Astrocyte (in vitro differentiated cells and primary cell): Measurements from ENCODE around the gene ASB18. TPM values are rescaled to one million over a fixed set of nuclear protein-coding genes. Genes with fewer than 3 reads are reported as not detected.
"Not testable (repeated sequence)": the region's sequence is repeated elsewhere in the genome, so short reads cannot be mapped to it uniquely, and the experiment has no call there.

ENCODE experiments used
- DNase-seq: peaks from one replicate; pipeline ENCODE4 v3.0.0-alpha.2; 2010; ENCODE audit warnings: low read depth
- FAIRE-seq: peaks from 2 replicates; lab custom pipeline; 2011; peaks lifted over from hg19 to GRCh38; lab: Jason Lieb, UNC
- H2AFZ ChIP-seq: 2 replicates; pipeline ENCODE4 v1.6.0; 2012; ENCODE audit warnings: low read depth, low read length, inconsistent platforms
- H3K27ac ChIP-seq: 2 replicates; pipeline ENCODE4 v1.5.1; 2011; ENCODE audit warnings: low read depth, low read length, inconsistent platforms
- H3K27me3 ChIP-seq: 2 replicates; pipeline ENCODE4 v1.6.0; 2011; ENCODE audit warnings: low read length, inconsistent platforms; ENCODE audit not compliant: insufficient read depth
- H3K36me3 ChIP-seq: 2 replicates; pipeline ENCODE4 v1.5.1; 2011; ENCODE audit warnings: low read length, inconsistent platforms; ENCODE audit not compliant: insufficient read depth
- H3K4me1 ChIP-seq: 2 replicates; pipeline ENCODE4 v1.5.1; 2011; ENCODE audit warnings: low read length, inconsistent platforms; ENCODE audit not compliant: insufficient read depth
- H3K4me2 ChIP-seq: 2 replicates; pipeline ENCODE4 v1.6.0; 2012; ENCODE audit warnings: low read length, inconsistent platforms
- H3K4me3 ChIP-seq: 2 replicates; pipeline ENCODE4 v1.5.1; 2011; ENCODE audit warnings: low read depth, mild to moderate bottlenecking, low read length, inconsistent platforms; ENCODE audit not compliant: insufficient read depth
- H3K79me2 ChIP-seq: 2 replicates; pipeline ENCODE4 v1.6.0; 2012; ENCODE audit warnings: mild to moderate bottlenecking, low read length, inconsistent platforms; ENCODE audit not compliant: insufficient read depth
- H3K9ac ChIP-seq: 2 replicates; pipeline ENCODE4 v1.6.0; 2012; ENCODE audit warnings: mild to moderate bottlenecking, low read length, inconsistent platforms
- H3K9me3 ChIP-seq: 2 replicates; pipeline ENCODE4 v1.5.1; 2012; ENCODE audit warnings: low read depth, mild to moderate bottlenecking, low read length, inconsistent platforms; ENCODE audit not compliant: insufficient read depth
- H4K20me1 ChIP-seq: 2 replicates; pipeline ENCODE4 v1.6.0; 2012; ENCODE audit warnings: low read length, inconsistent platforms; ENCODE audit not compliant: insufficient read depth
- H3K27ac Mint-ChIP-seq: one replicate; pipeline ENCODE4 v1.8.0; 2021; ENCODE audit warnings: mild to moderate bottlenecking, mixed read lengths; ENCODE audit not compliant: unreplicated experiment
- H3K27me3 Mint-ChIP-seq: one replicate; pipeline ENCODE4 v1.8.0; 2021; ENCODE audit warnings: low read depth, mixed read lengths; ENCODE audit not compliant: unreplicated experiment
- H3K36me3 Mint-ChIP-seq: one replicate; pipeline ENCODE4 v1.8.0; 2021; ENCODE audit warnings: low read depth, mixed read lengths; ENCODE audit not compliant: unreplicated experiment
- H3K4me1 Mint-ChIP-seq: one replicate; pipeline ENCODE4 v1.8.0; 2021; ENCODE audit warnings: low read depth, mixed read lengths; ENCODE audit not compliant: unreplicated experiment
- H3K4me3 Mint-ChIP-seq: one replicate; pipeline ENCODE4 v1.8.0; 2021; ENCODE audit warnings: mild to moderate bottlenecking, moderate library complexity, mixed read lengths; ENCODE audit not compliant: unreplicated experiment
- H3K9me3 Mint-ChIP-seq: one replicate; pipeline ENCODE4 v1.8.0; 2021; ENCODE audit warnings: mild to moderate bottlenecking, mixed read lengths; ENCODE audit not compliant: unreplicated experiment
- CTCF ChIP-seq: IDR thresholded peaks from 2 replicates; pipeline ENCODE4 v1.5.1; 2011; ENCODE audit warnings: low read depth, mild to moderate bottlenecking, inconsistent platforms, low read length, moderate library complexity; ENCODE audit not compliant: insufficient read depth
- EZH2 ChIP-seq: IDR thresholded peaks from 2 replicates; pipeline ENCODE4 v1.6.1; 2012; ENCODE audit warnings: mild to moderate bottlenecking, low read length, inconsistent platforms; ENCODE audit not compliant: insufficient read depth
- total RNA-seq: library from RNA; stranded (reverse); gene quantifications from 2 replicates; pipeline ENCODE4 v1.2.1, GENCODE V29; 2021

Gene ASB18
- total RNA-seq, 1 donor from 2014 or later, result not detected

- no peaks in the 10 kb centered on the region for H3K79me2 ChIP-seq
- no peaks in the 10 kb centered on the region for H3K36me3 ChIP-seq
- DNase-seq, result no peak
- no peak overlapping the region for H3K27ac ChIP-seq
- Mint-ChIP-seq H3K27me3 (peaks cover 4% of the 10 kb centered on the region), H3K4me3 (no peak overlapping the region), H3K27ac (no peak overlapping the region), H3K9me3 (peaks cover 32% of the 10 kb centered on the region), H3K4me1 (no peaks in the 10 kb centered on the region), H3K36me3 (no peaks in the 10 kb centered on the region)
- TF ChIP-seq CTCF (no peak), EZH2 (no peak)
- no peaks in the 10 kb centered on the region for H3K27me3 ChIP-seq
- FAIRE-seq, result no peak
- H2AFZ ChIP-seq, result no peak overlapping the region
- no peaks in the 10 kb centered on the region for H3K4me1 ChIP-seq
- no peaks in the 10 kb centered on the region for H4K20me1 ChIP-seq
- no peaks in the 10 kb centered on the region for H3K9me3 ChIP-seq
- no peak overlapping the region for H3K4me3 ChIP-seq
- H3K4me2 ChIP-seq, result no peak overlapping the region
- H3K9ac ChIP-seq, result no peak overlapping the region
Measured at GRCh38 chr2:236273126-236273525, 8.9 kb upstream of the ASB18 start.

- Histone ChIP-seq H3K4me1 (no peaks in the 10 kb centered on the region), H3K9ac (no peak overlapping the region), H3K4me2 (no peak overlapping the region), H3K27ac (no peak overlapping the region), H3K27me3 (no peaks in the 10 kb centered on the region), H3K4me3 (no peak overlapping the region), H3K36me3 (no peaks in the 10 kb centered on the region), H3K79me2 (no peaks in the 10 kb centered on the region), H4K20me1 (no peaks in the 10 kb centered on the region), H3K9me3 (no peaks in the 10 kb centered on the region), H2AFZ (no peak overlapping the region)
- Mint-ChIP-seq H3K9me3 (peaks cover 32% of the 10 kb centered on the region), H3K4me3 (no peak overlapping the region), H3K27ac (no peak overlapping the region), H3K27me3 (peaks cover 3% of the 10 kb centered on the region), H3K36me3 (no peaks in the 10 kb centered on the region), H3K4me1 (no peaks in the 10 kb centered on the region)
- TF ChIP-seq EZH2, result no peak
- TF ChIP-seq CTCF, result no peak
- DNase-seq (no peak), FAIRE-seq (no peak)
Measured at GRCh38 chr2:236271851-236272250, 7.6 kb upstream of the ASB18 start.

GRCh38 chr2:236269876-236270275, 5.7 kb upstream of the ASB18 start:
- FAIRE-seq, H2AFZ ChIP-seq, H3K36me3 ChIP-seq, H3K4me2 ChIP-seq, H3K79me2 ChIP-seq, H3K4me1 ChIP-seq, H3K4me3 ChIP-seq, H3K4me1 Mint-ChIP-seq, H3K27ac ChIP-seq, H3K36me3 Mint-ChIP-seq, H4K20me1 ChIP-seq, DNase-seq, H3K4me3 Mint-ChIP-seq, H3K9ac ChIP-seq, H3K9me3 ChIP-seq, H3K27ac Mint-ChIP-seq, H3K27me3 ChIP-seq: not testable (repeated sequence)
- peaks cover 32% of the 10 kb centered on the region for H3K9me3 Mint-ChIP-seq
- H3K27me3 Mint-ChIP-seq, result peaks cover 15% of the 10 kb centered on the region
